Mesothelial cell of epicardium (in vitro differentiated cells): Measurements from ENCODE around the gene ADGRV1. TPM values are rescaled to one million over a fixed set of nuclear protein-coding genes. Genes with fewer than 3 reads are reported as not detected.

Experiments
- DNase-seq, 2 experiments: peaks; one replicate each; pipeline ENCODE4 v3.0.0; 2021; ENCODE audit warnings: low spot score in 2 of 2; ENCODE audit not compliant: unreplicated experiment in 2 of 2
- H3K27ac Mint-ChIP-seq: 2 replicates; pipeline ENCODE4 v1.8.0; 2021; ENCODE audit warnings: mixed read lengths
- H3K27me3 Mint-ChIP-seq: 2 replicates; pipeline ENCODE4 v1.8.0; 2021; ENCODE audit warnings: low read depth, mixed read lengths
- H3K36me3 Mint-ChIP-seq: 2 replicates; pipeline ENCODE4 v1.8.0; 2021; ENCODE audit warnings: mixed read lengths
- H3K4me1 Mint-ChIP-seq: 2 replicates; pipeline ENCODE4 v1.8.0; 2021; ENCODE audit warnings: mixed read lengths
- H3K4me3 Mint-ChIP-seq: 2 replicates; pipeline ENCODE4 v1.8.0; 2021; ENCODE audit warnings: mild to moderate bottlenecking, moderate library complexity, mixed read lengths
- H3K9me3 Mint-ChIP-seq: 2 replicates; pipeline ENCODE4 v1.8.0; 2021; ENCODE audit warnings: mixed read lengths
- total RNA-seq: library from RNA; stranded (reverse); gene quantifications from 3 replicates; pipeline ENCODE4 v1.2.1, GENCODE V29; 2021
- TF ChIP-seq, protein P1 (sequence below): fragments of 200-600 bp; sonication (generic); IDR thresholded peaks from one replicate; pipeline ENCODE4 v1.5.0; 2021; ENCODE audit warnings: antibody characterized with exemption; ENCODE audit not compliant: unreplicated experiment

The ADGRV1 gene
- total RNA-seq, 1 donor from 2014 or later = 25.4 TPM

DNA sequence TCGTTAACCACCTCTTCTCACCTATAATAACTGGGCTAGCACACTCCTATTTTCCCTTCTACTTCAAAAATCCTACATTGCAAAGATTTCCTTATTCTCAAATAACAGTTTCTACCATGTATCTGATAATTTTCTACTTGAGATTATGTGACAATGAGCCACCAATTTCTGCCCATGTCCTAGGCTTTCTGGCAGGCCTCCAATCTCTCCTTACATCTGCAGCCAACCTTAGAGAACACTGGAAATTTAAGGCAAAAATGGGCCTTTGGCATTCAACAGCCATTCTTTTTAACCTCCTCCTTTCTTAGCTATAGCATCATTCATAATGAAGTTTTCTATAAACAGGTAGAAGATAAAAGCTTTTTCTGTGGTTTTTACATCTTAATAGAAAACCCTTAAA is 599.4 kb downstream of the ADGRV1 start:
- TF ChIP-seq, protein P1, sequence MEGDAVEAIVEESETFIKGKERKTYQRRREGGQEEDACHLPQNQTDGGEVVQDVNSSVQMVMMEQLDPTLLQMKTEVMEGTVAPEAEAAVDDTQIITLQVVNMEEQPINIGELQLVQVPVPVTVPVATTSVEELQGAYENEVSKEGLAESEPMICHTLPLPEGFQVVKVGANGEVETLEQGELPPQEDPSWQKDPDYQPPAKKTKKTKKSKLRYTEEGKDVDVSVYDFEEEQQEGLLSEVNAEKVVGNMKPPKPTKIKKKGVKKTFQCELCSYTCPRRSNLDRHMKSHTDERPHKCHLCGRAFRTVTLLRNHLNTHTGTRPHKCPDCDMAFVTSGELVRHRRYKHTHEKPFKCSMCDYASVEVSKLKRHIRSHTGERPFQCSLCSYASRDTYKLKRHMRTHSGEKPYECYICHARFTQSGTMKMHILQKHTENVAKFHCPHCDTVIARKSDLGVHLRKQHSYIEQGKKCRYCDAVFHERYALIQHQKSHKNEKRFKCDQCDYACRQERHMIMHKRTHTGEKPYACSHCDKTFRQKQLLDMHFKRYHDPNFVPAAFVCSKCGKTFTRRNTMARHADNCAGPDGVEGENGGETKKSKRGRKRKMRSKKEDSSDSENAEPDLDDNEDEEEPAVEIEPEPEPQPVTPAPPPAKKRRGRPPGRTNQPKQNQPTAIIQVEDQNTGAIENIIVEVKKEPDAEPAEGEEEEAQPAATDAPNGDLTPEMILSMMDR = no peak
- Mint-ChIP-seq H3K9me3 (no peaks in the 10 kb centered on the region), H3K27me3 (no peaks in the 10 kb centered on the region), H3K4me3 (no peak overlapping the region), H3K4me1 (peaks cover 25% of the 10 kb centered on the region), H3K27ac (no peak overlapping the region), H3K36me3 (no peaks in the 10 kb centered on the region)
- DNase-seq = no peak

DNA sequence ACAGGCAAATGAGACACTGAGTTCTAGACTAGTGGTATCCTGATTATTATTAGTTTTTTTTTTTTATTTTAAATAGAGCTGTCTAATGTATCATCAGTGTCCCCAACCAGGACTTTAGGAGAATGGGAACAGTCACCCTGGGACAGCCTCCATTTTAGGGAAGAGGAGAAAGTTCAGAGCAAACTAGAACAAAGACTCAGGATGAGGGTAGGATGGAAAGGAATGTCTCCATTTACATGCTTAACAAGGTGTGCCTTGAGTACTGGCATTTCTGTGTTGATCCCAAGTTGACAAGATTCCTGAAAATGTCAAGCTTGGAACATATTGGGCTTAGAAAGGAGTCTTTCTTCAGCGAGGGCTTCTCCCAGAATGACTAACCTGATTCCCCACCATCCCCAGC is 601.0 kb downstream of the ADGRV1 start:
- Mint-ChIP-seq H3K36me3 (peaks cover 2% of the 10 kb centered on the region), H3K9me3 (no peaks in the 10 kb centered on the region), H3K27me3 (no peaks in the 10 kb centered on the region), H3K27ac (no peak overlapping the region), H3K4me3 (no peak overlapping the region), H3K4me1 (peaks cover 27% of the 10 kb centered on the region)
- TF ChIP-seq, protein P1 = no peak
- DNase-seq = no peak

DNA sequence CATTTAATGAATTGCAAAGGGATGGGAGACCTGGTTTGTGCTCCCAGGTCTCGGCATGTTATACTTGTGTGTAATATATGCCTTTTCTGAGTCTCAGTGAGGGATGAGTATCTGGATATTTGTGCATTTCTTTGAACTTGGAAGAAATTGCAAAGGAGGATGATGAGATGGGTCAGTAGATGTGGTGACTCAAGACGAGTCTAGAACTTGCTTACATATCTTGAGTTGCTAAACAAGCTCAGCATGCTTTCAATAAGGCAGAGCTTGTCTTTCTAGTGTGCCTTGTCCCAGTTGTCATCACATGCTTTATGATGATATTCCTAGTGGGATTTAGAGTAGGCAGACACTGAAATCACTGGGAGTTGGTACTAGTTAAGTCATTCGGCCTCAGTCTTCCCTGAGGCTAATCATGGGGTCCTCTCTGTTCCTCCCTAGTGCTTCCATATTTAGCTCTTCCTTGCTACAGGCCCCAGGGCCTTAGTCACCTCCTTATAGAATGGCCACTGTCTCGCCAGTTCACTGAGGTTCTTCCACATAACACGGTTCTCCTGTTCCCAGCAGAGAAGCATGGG is 602.2 kb downstream of the ADGRV1 start:
- Mint-ChIP-seq H3K27ac (no peak overlapping the region), H3K4me3 (no peak overlapping the region), H3K36me3 (peaks cover 2% of the 10 kb centered on the region), H3K9me3 (no peaks in the 10 kb centered on the region), H3K4me1 (peaks cover 23% of the 10 kb centered on the region), H3K27me3 (no peaks in the 10 kb centered on the region)
- TF ChIP-seq, protein P1 = no peak
- DNase-seq = no peak

DNA sequence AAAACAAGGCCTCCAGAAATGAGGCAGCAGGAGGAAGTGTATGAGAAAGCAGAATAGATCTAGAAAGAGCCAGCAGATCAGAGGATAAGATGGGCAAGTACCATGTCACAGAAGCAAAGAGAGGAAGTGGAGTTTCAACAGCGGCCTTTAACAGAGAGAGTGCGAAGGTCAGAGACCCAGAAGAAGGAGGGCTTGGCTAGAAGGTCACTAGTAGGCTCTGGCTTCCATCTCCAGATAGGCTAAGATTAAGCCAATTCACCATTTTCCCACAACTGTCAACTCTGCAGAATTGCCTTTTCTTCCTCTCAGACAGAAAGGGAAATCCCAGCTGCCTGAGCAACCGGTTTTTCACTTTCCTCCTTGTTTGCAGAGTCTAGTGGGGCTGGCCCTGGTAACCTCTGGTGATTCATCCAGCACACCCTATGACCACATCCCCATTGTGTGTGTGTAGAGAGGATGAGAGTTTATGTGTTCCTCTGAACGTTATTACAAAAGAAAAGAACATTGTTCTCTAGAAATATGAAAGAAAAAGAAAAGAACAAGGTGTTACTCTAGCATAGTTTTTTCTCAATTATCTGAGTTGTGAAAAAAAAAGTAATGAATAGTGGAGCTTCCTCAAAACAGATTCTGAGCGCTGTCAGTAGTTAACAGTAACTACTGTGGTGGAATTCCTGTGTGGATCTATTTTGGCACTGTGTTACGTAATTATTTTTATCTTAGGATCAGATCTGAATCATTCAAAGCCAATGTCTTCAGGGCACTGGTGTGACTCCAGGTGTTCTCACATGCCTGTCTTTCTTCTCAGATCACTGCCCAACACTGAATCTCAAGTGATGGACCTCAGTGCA is 604.2 kb downstream of the ADGRV1 start:
- Mint-ChIP-seq H3K27me3 (no peaks in the 10 kb centered on the region), H3K4me3 (no peak overlapping the region)
- no peak for DNase-seq

DNA sequence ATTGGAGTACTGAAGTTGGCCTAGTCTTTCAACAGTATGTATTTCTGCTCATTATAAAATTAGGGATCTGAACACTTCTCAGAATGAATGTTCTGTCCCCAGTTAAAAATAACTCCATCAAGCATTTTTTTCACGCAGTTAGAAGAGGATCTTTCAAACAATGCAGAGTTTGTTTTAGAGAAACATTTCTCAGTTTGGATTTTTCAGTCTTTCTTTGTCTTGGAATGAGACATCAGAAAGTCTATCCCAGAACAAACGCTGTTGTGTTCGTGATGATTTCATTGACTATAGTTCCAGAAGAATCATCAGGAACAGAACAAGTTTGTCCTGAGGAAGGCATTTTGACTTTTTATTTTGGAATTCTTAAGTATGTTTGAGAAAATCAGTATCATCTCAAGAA is 605.8 kb downstream of the ADGRV1 start:
- H3K27ac Mint-ChIP-seq = no peak overlapping the region
- TF ChIP-seq, protein P1 = no peak
- H3K9me3 Mint-ChIP-seq = no peaks in the 10 kb centered on the region
- no peak overlapping the region for H3K4me3 Mint-ChIP-seq
- no peaks in the 10 kb centered on the region for H3K27me3 Mint-ChIP-seq
- peaks cover 20% of the 10 kb centered on the region for H3K4me1 Mint-ChIP-seq
- DNase-seq = no peak
- peaks cover 2% of the 10 kb centered on the region for H3K36me3 Mint-ChIP-seq

More for the DNA sequence above, 604.2 kb downstream of the ADGRV1 start:
- TF ChIP-seq, protein P1 = no peak
- H3K4me1 Mint-ChIP-seq = peaks cover 20% of the 10 kb centered on the region
- peak overlapping the region; percentile 78 for H3K27ac Mint-ChIP-seq
- H3K36me3 Mint-ChIP-seq = peaks cover 2% of the 10 kb centered on the region
- no peaks in the 10 kb centered on the region for H3K9me3 Mint-ChIP-seq
